Lung microvascular endothelial cell (primary cell): ENCODE data around the gene THOC7. TPM values are rescaled to one million over a fixed set of nuclear protein-coding genes. Genes with fewer than 3 reads are reported as not detected.

ENCODE experiments used
- total RNA-seq: library from RNA; depleted of rRNA; stranded (reverse); fragments of >200 nt; gene quantifications from 2 replicates; pipeline ENCODE4 v1.2.1, GENCODE V29; 2014

The THOC7 gene
- total RNA-seq, 1 donor from 2014 or later, result 30.0 TPM

Other genes with a start within 250 kb of the THOC7 start
- gene SNTN, start 211.1 kb downstream of the THOC7 start, total RNA-seq, result not detected in 2 replicates
- gene C3orf49, start 44.5 kb downstream of the THOC7 start, total RNA-seq, result not detected in 2 replicates
- gene ATXN7, start 62 bp upstream of the THOC7 start, total RNA-seq, result 5.2 and 6.3 TPM in 2 replicates
- gene SCAANT1, start 48.6 kb upstream of the THOC7 start, total RNA-seq, result 1.7 TPM in 1 of 2 replicates, not detected in the other
- gene PSMD6, start 159.7 kb upstream of the THOC7 start, total RNA-seq, result 80.6 and 81.5 TPM in 2 replicates